ENCODE results near the gene SRRD.
"Not testable (repeated sequence)": the region's sequence is repeated elsewhere in the genome, so short reads cannot be mapped to it uniquely, and the experiment has no call there.

SRRD gene

GRCh38 chr22:26508148-26508547 is 24.5 kb downstream of the SRRD start:
- H3K4me3 ChIP-seq, result no peak overlapping the region
- H3K27ac ChIP-seq, result no peak overlapping the region

- Histone ChIP-seq H3K27ac (peak within 1 kb of the TSS in 20 of 21 experiments; percentile 56 to 92 (median 86)), H3K4me3 (peak within 1 kb of the TSS; percentile 77 to 96 (median 90))
Observed at GRCh38 chr22:26512149-26512793, 28.6 kb downstream of the SRRD start, which contains the start of gene TFIP11. Gene TFIP11, minus strand, starts transcription at chr22:26512473. Its CDS starts 2,201 bp downstream, at chr22:26510272.

- Histone ChIP-seq H3K27ac (no peak overlapping the region), H3K4me3 (no peak overlapping the region)
Observed at GRCh38 chr22:26513838-26514237, 30.2 kb downstream of the SRRD start.

- no peak overlapping the region for H3K27ac ChIP-seq
- H3K4me3 ChIP-seq, result no peak overlapping the region
Observed at GRCh38 chr22:26514419-26515161, 30.9 kb downstream of the SRRD start.

- H3K27ac ChIP-seq, result no peak overlapping the region
Observed at GRCh38 chr22:26515931-26516330, 32.3 kb downstream of the SRRD start.

GRCh38 chr22:26516503-26516902 is 32.8 kb downstream of the SRRD start:
- H3K27ac ChIP-seq, result no peak overlapping the region

More at GRCh38 chr22:26515931-26516330, 32.3 kb downstream of the SRRD start:
- no peak overlapping the region for H3K4me3 ChIP-seq

GRCh38 chr22:26517429-26517828 is 33.8 kb downstream of the SRRD start:
- Histone ChIP-seq H3K27ac (no peak overlapping the region), H3K4me3 (no peak overlapping the region)

More at GRCh38 chr22:26516503-26516902, 32.8 kb downstream of the SRRD start:
- no peak overlapping the region for H3K4me3 ChIP-seq

GRCh38 chr22:26522012-26522411 is 38.3 kb downstream of the SRRD start:
- Histone ChIP-seq H3K4me3 (no peak overlapping the region), H3K27ac (no peak overlapping the region)

- Histone ChIP-seq H3K27ac (no peak overlapping the region), H3K4me3 (no peak overlapping the region)
Observed at GRCh38 chr22:26522592-26522991, 38.9 kb downstream of the SRRD start.

GRCh38 chr22:26524870-26525269 is 41.2 kb downstream of the SRRD start:
- no peak overlapping the region for H3K27ac ChIP-seq
- no peak overlapping the region for H3K4me3 ChIP-seq

GRCh38 chr22:26525946-26526564 is 42.4 kb downstream of the SRRD start:
- Histone ChIP-seq H3K27ac (no peak overlapping the region), H3K4me3 (no peak overlapping the region)

GRCh38 chr22:26527167-26527566 is 43.5 kb downstream of the SRRD start:
- H3K4me3 ChIP-seq, result no peak overlapping the region
- H3K27ac ChIP-seq, result no peak overlapping the region

GRCh38 chr22:26527574-26528465 is 44.1 kb downstream of the SRRD start:
- H3K27ac ChIP-seq, result no peak overlapping the region

GRCh38 chr22:26528518-26528917 is 44.8 kb downstream of the SRRD start:
- H3K27ac ChIP-seq, H3K4me3 ChIP-seq: not testable (repeated sequence)

More at GRCh38 chr22:26527574-26528465, 44.1 kb downstream of the SRRD start:
- H3K4me3 ChIP-seq, result no peak overlapping the region

GRCh38 chr22:26529345-26529744 is 45.7 kb downstream of the SRRD start:
- no peak overlapping the region for H3K27ac ChIP-seq
- H3K4me3 ChIP-seq, result no peak overlapping the region

- Histone ChIP-seq H3K4me3 (no peak overlapping the region), H3K27ac (peak overlapping the region in 7 of 21 experiments; percentile 13 to 60 (median 32))
Observed at GRCh38 chr22:26534171-26534855, 50.6 kb downstream of the SRRD start.

- H3K27ac ChIP-seq, result peak overlapping the region in 6 of 21 experiments; percentile 8 to 60 (median 32)
- no peak overlapping the region for H3K4me3 ChIP-seq
Observed at GRCh38 chr22:26534874-26535602, 51.4 kb downstream of the SRRD start.

GRCh38 chr22:26535603-26535908 is 51.9 kb downstream of the SRRD start:
- Histone ChIP-seq H3K27ac (peak overlapping the region in 5 of 21 experiments; percentile 8 to 42 (median 28)), H3K4me3 (no peak overlapping the region)

Measured in skin epidermis (tissue), 12 donors.